ENCODE results near the gene SCAMP1.

SCAMP1 gene

DNA sequence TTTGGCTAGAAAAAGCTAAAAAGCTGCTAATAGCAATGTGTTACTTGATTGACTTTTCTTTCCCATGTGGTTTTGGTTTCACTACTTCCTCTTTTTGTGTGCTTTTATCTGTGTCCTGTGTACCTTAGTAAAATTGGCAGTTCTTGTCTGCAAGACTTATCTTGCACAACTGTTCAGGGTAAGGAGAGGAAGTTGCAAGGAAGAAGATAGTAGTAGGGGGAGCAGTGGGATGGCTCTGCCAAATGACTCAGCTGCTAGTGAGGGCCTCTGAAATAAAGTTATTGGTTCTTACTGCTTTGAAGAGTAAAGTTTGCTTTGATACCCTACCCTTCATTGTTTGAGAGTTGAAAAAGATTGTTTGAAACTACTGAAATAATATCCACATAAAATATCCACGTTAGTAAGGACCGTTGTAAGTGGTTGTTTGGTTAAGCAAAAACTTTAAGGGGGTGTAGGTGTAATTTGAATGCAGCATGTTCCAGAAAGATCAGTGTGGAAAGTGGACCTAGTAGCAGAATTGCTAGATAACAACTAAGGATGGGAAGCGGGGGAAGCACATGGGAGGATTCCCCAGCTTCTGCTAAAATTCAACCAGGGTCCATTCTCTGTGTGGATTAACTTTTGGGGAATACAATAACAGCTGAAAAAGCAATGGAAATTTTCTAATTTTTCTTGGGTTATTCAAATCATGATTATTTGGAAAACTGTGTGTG lies 123.5 kb downstream of the SCAMP1 start:
- in situ Hi-C loops (cut with MboI; ENCODE audit: low pct_unique_long_range_greater_than_20kb, low sequenced_read_pairs), result no loop called here
- peak; percentile 96 for DNase-seq

DNA sequence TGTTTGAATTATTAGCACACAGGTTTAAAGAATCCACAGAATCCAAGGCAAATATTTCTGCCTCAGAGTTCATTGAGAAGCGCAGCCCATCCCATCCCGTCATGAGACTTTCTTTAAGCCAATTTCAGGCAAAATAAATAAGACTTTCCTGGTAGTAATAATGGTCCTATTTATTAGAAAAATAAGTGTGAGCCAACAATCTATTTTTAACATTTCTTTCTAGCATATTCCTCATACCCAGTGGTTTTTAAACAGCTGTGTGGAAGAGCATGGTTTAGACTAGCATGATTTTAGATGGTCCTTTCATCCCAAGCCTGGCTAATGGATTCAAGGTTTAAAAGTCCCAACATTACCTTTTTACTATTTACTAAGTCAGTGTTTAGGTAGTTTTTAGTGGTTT lies 125.8 kb downstream of the SCAMP1 start:
- no peak for DNase-seq
- in situ Hi-C loops (cut with MboI; ENCODE audit: low pct_unique_long_range_greater_than_20kb, low sequenced_read_pairs), result no loop called here

- DNase-seq, result no peak
- in situ Hi-C loops (cut with MboI; ENCODE audit: low pct_unique_long_range_greater_than_20kb, low sequenced_read_pairs), result no loop called here
Measured at GRCh38 chr5:78487846-78488245, 127.4 kb downstream of the SCAMP1 start.

GRCh38 chr5:78490709-78491485 lies 130.5 kb downstream of the SCAMP1 start:
- DNase-seq, result no peak
- in situ Hi-C loops (cut with MboI; ENCODE audit: low pct_unique_long_range_greater_than_20kb, low sequenced_read_pairs), result no loop called here

DNA sequence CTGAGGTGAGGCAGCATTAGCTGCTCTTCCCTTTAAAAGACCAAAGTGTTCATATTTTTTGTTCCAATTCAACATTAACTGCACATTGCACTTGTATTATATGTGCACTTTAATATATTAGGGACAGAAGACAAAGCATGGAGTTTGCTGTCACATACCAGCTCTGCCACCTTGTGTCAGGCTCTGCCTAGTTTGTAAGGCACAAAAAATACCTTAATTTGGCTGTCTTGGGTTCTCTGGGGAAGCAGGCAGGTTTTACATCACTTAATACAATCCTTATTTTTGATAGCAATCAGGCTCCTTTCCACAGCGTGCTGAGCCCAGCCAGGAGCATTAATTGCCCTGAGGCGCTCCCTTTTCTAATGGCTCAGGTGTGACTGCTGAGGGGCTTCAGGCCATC lies 131.8 kb downstream of the SCAMP1 start:
- DNase-seq, result no peak
- in situ Hi-C loops (cut with MboI; ENCODE audit: low pct_unique_long_range_greater_than_20kb, low sequenced_read_pairs), result no loop called here

GRCh38 chr5:78492650-78493049 lies 132.2 kb downstream of the SCAMP1 start:
- DNase-seq, result no peak
- in situ Hi-C loops (cut with MboI; ENCODE audit: low pct_unique_long_range_greater_than_20kb, low sequenced_read_pairs), result no loop called here

DNA sequence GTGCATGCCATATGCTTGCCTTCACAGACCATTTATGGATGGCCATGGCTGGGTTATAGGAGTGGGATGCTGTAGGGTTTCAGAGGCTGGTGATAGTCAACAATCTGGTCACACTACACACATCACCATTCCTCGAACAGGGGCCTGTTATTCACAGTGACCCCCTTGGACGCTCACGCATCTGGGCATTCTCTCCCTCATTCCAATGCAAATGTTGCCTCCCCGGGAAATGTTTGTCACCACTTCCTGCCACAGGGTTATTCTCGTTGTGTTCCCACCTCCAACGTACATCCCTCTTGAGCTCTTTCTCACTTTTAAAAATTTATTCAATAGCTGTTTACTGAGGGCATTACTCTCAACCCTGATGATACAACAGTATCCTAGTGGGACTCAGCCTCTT lies 135.4 kb downstream of the SCAMP1 start:
- DNase-seq, result no peak
- in situ Hi-C loops (cut with MboI; ENCODE audit: low pct_unique_long_range_greater_than_20kb, low sequenced_read_pairs), result no loop called here

- in situ Hi-C loops (cut with MboI; ENCODE audit: low pct_unique_long_range_greater_than_20kb, low sequenced_read_pairs), result no loop called here
- DNase-seq, result no peak
Measured at GRCh38 chr5:78496373-78496772, 136.0 kb downstream of the SCAMP1 start.

GRCh38 chr5:78497573-78498533 lies 137.4 kb downstream of the SCAMP1 start:
- DNase-seq, result no peak
- in situ Hi-C loops (cut with MboI; ENCODE audit: low pct_unique_long_range_greater_than_20kb, low sequenced_read_pairs), result no loop called here

DNA sequence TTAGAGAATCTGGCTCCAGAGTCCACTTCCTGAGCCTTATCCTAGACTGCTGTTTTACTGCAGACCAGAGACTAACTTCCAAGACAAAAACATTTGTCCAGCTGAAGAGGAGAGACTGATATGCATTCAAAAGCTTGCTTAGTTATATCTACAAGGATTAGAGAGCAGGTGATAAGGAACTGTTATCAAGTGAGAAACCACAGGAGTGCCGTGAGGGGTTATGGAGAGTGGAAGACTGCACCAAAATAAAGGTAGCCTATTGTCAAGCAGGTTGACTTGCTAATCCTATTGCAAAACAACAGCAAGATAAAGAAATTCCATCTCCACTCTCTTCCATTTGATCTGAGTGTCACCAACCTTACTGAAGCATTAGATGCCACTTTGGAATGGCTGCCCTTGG lies 139.1 kb downstream of the SCAMP1 start:
- no peak for DNase-seq
- in situ Hi-C loops (cut with MboI; ENCODE audit: low pct_unique_long_range_greater_than_20kb, low sequenced_read_pairs), result no loop called here

DNA sequence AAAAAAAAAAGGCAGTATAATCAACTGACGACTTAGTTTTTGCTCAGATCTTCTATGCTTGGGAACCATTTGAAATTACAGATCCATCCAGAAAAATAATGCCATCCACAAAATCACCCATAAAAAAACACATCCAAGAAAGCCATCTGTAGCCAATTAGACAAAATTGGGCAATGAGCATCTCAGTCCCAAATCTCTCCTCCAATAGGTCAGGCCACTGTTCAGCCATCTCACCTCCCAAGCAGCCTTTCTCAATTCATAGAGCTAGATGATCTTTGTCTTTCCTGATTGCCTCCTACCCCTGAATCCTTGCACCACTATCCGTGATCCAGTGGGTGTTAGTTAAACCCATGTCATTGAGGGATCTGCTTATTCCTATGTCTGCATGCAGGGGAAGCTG lies 139.6 kb downstream of the SCAMP1 start:
- in situ Hi-C loops (cut with MboI; ENCODE audit: low pct_unique_long_range_greater_than_20kb, low sequenced_read_pairs), result no loop called here
- no peak for DNase-seq

DNA sequence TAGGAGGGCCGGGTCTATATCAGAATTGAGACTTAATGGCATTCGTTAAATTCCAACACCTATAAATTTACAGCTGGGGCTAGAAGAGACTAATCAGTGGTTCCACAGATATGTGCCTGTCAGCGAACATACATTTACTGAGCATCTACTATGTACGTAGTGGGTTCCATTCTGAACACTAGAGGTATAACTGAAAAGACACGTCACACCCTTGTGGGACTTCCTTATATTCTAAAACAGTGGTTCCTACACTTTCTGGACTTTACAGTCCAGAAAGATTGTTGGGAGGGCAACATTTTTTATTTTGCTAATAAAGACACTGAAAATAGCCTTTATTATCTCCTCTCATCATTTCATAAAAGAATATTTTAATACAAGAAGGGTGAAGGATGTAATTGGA lies 140.5 kb downstream of the SCAMP1 start:
- in situ Hi-C loops (cut with MboI; ENCODE audit: low pct_unique_long_range_greater_than_20kb, low sequenced_read_pairs), result no loop called here
- no peak for DNase-seq

- peak; percentile 46 for DNase-seq
- in situ Hi-C loops (cut with MboI; ENCODE audit: low pct_unique_long_range_greater_than_20kb, low sequenced_read_pairs), result no loop called here
Measured at GRCh38 chr5:78501411-78502352, 141.3 kb downstream of the SCAMP1 start.

- no peak for DNase-seq
- in situ Hi-C loops (cut with MboI; ENCODE audit: low pct_unique_long_range_greater_than_20kb, low sequenced_read_pairs), result no loop called here
Measured at GRCh38 chr5:78503958-78504653, 143.7 kb downstream of the SCAMP1 start.

DNA sequence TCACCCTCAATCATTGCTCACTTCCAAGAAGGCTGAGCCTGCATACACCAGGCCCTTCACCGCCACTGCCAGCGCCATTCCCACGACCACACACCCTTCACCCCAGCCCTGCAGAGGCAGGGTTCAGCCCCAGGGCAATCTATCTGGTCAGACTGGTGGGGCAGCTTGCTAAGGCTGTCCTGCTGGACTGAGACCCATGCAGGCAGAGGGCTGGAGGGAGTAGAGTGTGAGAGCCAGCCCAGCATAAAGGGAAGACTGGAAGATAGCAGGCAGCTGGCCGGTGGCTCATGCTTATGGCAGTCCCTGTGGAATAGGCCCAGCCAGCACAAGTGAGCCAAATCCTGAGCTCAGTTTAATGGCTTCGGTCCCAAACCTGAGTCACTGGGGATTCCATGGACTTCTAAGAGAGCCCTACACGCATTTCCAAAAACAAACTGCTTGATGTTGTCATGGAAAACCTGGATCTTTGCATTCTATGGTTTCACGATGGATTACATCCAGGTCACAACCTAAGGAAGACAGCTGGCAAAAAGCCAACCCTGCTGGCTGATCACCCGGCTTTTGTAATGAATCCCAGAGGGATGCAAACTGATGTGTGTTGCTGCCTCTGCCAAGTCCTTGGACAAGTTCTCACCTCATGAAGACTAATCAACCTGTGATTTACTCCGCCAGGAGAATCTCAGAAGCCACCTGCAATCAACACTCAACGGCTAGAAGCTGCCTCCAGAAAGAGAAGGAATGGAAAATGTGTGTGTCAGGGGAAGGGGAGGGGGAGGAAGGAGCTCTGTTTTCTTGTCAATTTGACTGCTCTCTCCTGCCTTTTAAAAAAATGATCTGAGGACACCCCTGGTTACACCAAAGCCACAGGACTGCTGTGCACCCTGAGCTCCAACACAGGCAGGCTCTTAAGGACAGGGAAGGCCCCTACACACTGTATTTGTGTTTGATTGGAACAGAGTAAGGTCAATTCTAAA lies 144.6 kb downstream of the SCAMP1 start:
- in situ Hi-C loops (cut with MboI; ENCODE audit: low pct_unique_long_range_greater_than_20kb, low sequenced_read_pairs), result no loop called here
- DNase-seq, result peak; percentile 34

DNA sequence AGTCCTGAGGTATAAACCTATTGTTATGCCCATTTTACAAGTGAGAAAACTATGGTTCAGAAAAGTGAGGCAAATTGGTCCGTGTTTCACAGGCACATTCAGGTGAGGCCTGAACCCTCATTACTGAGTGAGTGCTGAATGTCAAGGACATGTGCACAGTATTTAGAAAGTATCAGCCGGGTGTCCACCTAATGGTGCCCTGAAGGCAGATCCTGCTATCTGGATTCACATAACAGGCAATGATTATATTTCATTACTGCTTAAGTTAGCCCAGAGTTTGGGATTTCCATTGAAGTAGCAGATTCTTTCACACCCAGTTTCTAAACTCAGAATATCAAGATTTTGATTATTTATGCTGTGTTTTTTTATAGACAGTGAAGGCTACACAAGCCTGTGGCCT lies 145.4 kb downstream of the SCAMP1 start:
- DNase-seq, result no peak
- in situ Hi-C loops (cut with MboI; ENCODE audit: low pct_unique_long_range_greater_than_20kb, low sequenced_read_pairs), result no loop called here

Measured in KBM-7 (cell line).